Measurements from ENCODE around the gene PTPRT.

DNA sequence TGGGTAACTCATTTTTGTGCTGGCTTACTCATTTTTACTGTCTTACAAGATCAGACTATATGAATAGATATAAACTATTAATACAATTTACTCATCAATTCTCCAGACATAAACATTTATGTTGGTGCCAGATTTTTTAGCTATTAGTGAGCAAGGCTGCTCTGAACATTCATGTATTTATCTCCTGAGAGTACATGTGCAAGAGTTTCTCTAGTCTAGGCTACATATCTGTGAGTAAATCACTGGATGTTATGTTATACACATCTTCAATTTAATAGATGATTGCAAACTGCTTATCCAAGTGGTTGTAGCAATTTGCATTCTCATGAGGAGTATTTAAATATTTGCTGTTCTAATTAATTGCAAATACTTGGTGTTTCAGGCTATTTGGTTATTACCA is 687.1 kb downstream of the PTPRT start:
- TF ChIP-seq, protein P1, sequence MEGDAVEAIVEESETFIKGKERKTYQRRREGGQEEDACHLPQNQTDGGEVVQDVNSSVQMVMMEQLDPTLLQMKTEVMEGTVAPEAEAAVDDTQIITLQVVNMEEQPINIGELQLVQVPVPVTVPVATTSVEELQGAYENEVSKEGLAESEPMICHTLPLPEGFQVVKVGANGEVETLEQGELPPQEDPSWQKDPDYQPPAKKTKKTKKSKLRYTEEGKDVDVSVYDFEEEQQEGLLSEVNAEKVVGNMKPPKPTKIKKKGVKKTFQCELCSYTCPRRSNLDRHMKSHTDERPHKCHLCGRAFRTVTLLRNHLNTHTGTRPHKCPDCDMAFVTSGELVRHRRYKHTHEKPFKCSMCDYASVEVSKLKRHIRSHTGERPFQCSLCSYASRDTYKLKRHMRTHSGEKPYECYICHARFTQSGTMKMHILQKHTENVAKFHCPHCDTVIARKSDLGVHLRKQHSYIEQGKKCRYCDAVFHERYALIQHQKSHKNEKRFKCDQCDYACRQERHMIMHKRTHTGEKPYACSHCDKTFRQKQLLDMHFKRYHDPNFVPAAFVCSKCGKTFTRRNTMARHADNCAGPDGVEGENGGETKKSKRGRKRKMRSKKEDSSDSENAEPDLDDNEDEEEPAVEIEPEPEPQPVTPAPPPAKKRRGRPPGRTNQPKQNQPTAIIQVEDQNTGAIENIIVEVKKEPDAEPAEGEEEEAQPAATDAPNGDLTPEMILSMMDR (IDR thresholded peaks at IDR 0.05; ENCODE audit: low read depth, low read length) = no peak
- TF ChIP-seq POLR2A (IDR thresholded peaks at IDR 0.05; ENCODE audit: extremely low read depth, insufficient read length) = no peak
- TF ChIP-seq, protein P2, sequence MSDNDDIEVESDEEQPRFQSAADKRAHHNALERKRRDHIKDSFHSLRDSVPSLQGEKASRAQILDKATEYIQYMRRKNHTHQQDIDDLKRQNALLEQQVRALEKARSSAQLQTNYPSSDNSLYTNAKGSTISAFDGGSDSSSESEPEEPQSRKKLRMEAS (IDR thresholded peaks at IDR 0.05; ENCODE audit: low read depth, low read length) = no peak

All from NB4 (cell line).